Keratinocyte (primary cell): Measurements from ENCODE around the gene MYO9A.

Experiments used
- EZH2 ChIP-seq: IDR thresholded peaks from one replicate; pipeline ENCODE4 v1.6.1; 2012; ENCODE audit warnings: inconsistent platforms, mild to moderate bottlenecking, low read length, moderate library complexity
- TF ChIP-seq, protein P1 (sequence below), 3 experiments: IDR thresholded peaks in 1 of 3; conservative IDR thresholded peaks in 1 of 3; optimal IDR thresholded peaks in 1 of 3; 2 replicates in 2 of 3; 3 replicates in 1 of 3; pipeline versions ENCODE3 to v1.5.1; 2011; ENCODE audit warnings: low read length in 3 of 3, mild to moderate bottlenecking in 3 of 3, moderate library complexity in 2 of 3, control low read depth in 1 of 3, inconsistent platforms in 1 of 3; ENCODE audit not compliant: insufficient read depth in 2 of 3; ENCODE audit errors: extremely low read depth in 1 of 3

GRCh38 chr15:71809346-71809745 lies 308.6 kb downstream of the MYO9A start:
- TF ChIP-seq, protein P1, sequence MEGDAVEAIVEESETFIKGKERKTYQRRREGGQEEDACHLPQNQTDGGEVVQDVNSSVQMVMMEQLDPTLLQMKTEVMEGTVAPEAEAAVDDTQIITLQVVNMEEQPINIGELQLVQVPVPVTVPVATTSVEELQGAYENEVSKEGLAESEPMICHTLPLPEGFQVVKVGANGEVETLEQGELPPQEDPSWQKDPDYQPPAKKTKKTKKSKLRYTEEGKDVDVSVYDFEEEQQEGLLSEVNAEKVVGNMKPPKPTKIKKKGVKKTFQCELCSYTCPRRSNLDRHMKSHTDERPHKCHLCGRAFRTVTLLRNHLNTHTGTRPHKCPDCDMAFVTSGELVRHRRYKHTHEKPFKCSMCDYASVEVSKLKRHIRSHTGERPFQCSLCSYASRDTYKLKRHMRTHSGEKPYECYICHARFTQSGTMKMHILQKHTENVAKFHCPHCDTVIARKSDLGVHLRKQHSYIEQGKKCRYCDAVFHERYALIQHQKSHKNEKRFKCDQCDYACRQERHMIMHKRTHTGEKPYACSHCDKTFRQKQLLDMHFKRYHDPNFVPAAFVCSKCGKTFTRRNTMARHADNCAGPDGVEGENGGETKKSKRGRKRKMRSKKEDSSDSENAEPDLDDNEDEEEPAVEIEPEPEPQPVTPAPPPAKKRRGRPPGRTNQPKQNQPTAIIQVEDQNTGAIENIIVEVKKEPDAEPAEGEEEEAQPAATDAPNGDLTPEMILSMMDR (optimal IDR thresholded peaks at IDR 0.05 in 1 of 3, IDR thresholded peaks at IDR 0.05 in 1 of 3, conservative IDR thresholded peaks at IDR 0.05 in 1 of 3; ENCODE audit: extremely low read depth in 1 of 3, insufficient read depth in 2 of 3, low read length in 3 of 3): no peak
- no peak for TF ChIP-seq EZH2
